Cardiac fibroblast (primary cell): ENCODE results near the gene RBPJ.
"Not testable (repeated sequence)": the region's sequence is repeated elsewhere in the genome, so short reads cannot be mapped to it uniquely, and the experiment has no call there.

Experiments used
- DNase-seq, 2 donors: peaks; one replicate each; pipeline versions ENCODE4 v3.0.0 to v3.0.0-alpha.2; 2010; ENCODE audit warnings: low read depth in 2 of 2
- H3K4me3 ChIP-seq, 2 donors: replicated peaks in 1 of 2; 1 replicate in 1 of 2; 2 replicates in 1 of 2; pipeline ENCODE4 v1.5.1; 2011; ENCODE audit warnings: low read depth in 2 of 2, low read length in 2 of 2, mild to moderate bottlenecking in 2 of 2, moderate library complexity in 1 of 2
- CTCF ChIP-seq: IDR thresholded peaks from one replicate; pipeline ENCODE4 v1.5.1; 2011; ENCODE audit warnings: low read depth, mild to moderate bottlenecking, low read length, inconsistent platforms

The RBPJ gene

GRCh38 chr4:26311633-26312032, 9.2 kb upstream of the RBPJ start:
- no peak overlapping the region for H3K4me3 ChIP-seq
- no peak for TF ChIP-seq CTCF

GRCh38 chr4:26315316-26315932, 5.4 kb upstream of the RBPJ start:
- not testable (repeated sequence) for H3K4me3 ChIP-seq, DNase-seq

More at GRCh38 chr4:26311633-26312032, 9.2 kb upstream of the RBPJ start:
- no peak for DNase-seq

DNA sequence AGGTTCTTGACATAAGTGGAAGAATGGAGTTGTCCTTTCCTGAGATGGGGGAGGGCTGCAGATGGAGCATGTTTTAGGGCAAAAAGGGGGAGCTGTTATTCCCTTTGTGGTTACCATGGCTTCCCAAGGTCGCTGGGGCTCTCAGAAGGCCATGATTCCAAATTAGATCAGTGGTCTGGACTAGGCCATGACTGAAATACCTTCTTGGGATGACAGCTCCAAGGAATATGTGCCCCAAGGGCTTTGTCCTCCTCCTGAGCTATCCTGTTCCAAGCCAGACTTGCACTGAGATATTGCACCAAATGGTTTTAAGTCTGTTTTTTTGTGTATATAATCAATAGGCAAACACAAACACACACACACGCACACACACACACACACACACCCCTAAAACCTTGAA, 3.0 kb upstream of the RBPJ start:
- no peak for DNase-seq
- H3K4me3 ChIP-seq: no peak overlapping the region
- TF ChIP-seq CTCF: no peak

DNA sequence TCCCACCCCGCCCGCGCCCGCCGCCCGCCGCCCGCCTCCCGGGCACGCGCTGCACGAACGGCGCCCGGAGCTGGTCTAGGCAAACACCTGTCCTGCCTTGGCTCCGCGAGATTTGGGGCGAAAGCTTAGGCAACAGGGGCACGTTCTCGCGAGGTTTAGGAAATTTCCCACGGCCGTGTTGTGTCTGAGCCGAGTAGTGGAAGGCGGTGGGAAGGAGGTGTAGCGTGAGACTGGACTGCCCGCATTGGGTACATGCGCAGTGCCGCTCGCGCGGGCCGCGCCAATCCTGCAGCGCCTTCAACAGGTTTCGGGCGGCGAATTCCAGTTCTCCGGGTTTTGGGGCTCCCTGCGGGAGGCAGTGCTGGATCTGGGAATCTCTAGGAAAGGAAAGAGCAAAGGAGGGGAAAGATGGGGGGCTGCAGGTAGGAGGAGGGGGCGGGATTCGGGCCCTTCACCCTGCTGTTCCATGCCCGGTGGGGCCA, 1.3 kb upstream of the RBPJ start:
- DNase-seq: peak; percentile 100
- no peak for TF ChIP-seq CTCF
- H3K4me3 ChIP-seq: peak overlapping the region; percentile 71 to 72

DNA sequence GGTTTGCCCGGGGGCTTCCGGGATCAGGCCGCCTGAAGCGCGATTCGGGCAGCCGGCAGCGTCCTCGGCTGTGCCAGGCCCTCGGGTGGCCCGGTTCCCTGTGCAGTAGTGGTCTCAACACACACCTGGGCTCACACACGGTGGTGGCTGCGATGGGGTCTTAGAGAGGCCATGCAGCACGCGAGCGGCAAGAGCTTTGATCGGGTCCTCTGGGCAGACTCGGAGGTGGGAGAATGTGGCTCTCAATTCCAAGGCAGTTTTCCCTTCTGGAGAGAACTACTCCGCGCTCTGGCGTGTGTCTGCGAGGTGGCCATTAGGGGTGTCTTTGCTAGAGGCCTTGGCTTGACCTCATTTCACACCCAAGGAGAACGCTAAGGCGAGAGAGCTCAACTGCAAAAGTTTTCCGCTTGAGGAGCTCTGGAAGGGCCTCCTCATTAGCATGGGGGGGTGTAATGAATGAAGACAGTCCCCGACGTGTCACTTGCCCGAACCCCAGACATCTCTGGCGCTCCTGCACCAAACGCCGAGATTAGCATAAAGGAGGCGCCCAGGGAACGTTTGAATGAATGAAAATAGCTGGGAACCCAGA, 771 bp upstream of the RBPJ start:
- no peak for TF ChIP-seq CTCF
- H3K4me3 ChIP-seq: peak overlapping the region; percentile 71 to 72
- DNase-seq: peak in 1 of 2 donors; percentile 54

GRCh38 chr4:26321373-26322221, 783 bp downstream of the RBPJ start:
- peak overlapping the region; percentile 71 to 95 for H3K4me3 ChIP-seq
- no peak for TF ChIP-seq CTCF
- DNase-seq: peak; percentile 24 to 45

DNA sequence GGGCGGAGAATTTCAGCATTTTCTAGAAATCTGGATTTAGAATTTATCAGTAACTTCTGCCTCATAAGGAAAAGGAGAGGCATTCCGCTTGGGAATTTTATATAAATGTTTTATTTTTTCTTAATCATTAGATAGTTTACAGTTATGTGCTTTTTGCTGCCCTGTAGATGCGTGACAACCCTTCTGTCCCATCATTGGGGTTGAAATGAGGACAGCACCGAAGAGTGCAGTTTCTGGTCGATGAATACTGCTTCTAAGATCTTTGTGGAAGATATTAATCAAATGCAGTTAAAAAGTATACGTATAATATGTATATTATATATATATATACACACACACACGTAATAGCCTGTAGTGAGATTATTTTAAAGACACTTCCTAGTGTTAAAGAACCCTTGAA, 1.5 kb downstream of the RBPJ start:
- H3K4me3 ChIP-seq: peak overlapping the region; percentile 71 to 95
- DNase-seq: no peak

More for the DNA sequence above, 1.5 kb downstream of the RBPJ start:
- no peak for TF ChIP-seq CTCF
